ENCODE data around the gene DEAF1. TPM values are rescaled to one million over a fixed set of nuclear protein-coding genes. Genes with fewer than 3 reads are reported as not detected.

The DEAF1 gene
- total and polyA plus RNA-seq, 2 of the 13 experiments (the other 11 are each of a cell fraction or from before 2014, with no cell fraction given), result 22.3 to 29.6 TPM

GRCh38 chr11:662689-663274 lies 32.2 kb downstream of the DEAF1 start (continued):
- TF ChIP-seq, protein P1, sequence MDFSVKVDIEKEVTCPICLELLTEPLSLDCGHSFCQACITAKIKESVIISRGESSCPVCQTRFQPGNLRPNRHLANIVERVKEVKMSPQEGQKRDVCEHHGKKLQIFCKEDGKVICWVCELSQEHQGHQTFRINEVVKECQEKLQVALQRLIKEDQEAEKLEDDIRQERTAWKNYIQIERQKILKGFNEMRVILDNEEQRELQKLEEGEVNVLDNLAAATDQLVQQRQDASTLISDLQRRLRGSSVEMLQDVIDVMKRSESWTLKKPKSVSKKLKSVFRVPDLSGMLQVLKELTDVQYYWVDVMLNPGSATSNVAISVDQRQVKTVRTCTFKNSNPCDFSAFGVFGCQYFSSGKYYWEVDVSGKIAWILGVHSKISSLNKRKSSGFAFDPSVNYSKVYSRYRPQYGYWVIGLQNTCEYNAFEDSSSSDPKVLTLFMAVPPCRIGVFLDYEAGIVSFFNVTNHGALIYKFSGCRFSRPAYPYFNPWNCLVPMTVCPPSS (IDR thresholded peaks at IDR 0.05), result no peak
- TF ChIP-seq ZNF251 (CRISPR knock-in tag; IDR thresholded peaks at IDR 0.05) (no peak), HMG20A (CRISPR knock-in tag; IDR thresholded peaks at IDR 0.05; ENCODE audit: borderline replicate concordance) (no peak), GTF2F1 (IDR thresholded peaks at IDR 0.05; ENCODE audit: low read length) (no peak), MEIS1 (CRISPR knock-in tag; IDR thresholded peaks at IDR 0.05; ENCODE audit: borderline replicate concordance) (no peak), CEBPB (IDR thresholded peaks at IDR 0.05; ENCODE audit: borderline replicate concordance, low read depth, low read length) (no peak), ZNF207 (IDR thresholded peaks at IDR 0.05; ENCODE audit: borderline replicate concordance) (no peak), HNF4A (CRISPR knock-in tag; IDR thresholded peaks at IDR 0.05) (no peak), IKZF4 (CRISPR knock-in tag; IDR thresholded peaks at IDR 0.05; ENCODE audit: borderline replicate concordance, low read depth, not compliant biosample characterization) (no peak), ZMYM4 (CRISPR knock-in tag; IDR thresholded peaks at IDR 0.05) (no peak), SKI (IDR thresholded peaks at IDR 0.05; ENCODE audit: partially characterized antibody) (no peak), IRF9 (CRISPR knock-in tag; IDR thresholded peaks at IDR 0.05; ENCODE audit: borderline replicate concordance) (no peak), NR3C1 (CRISPR knock-in tag; IDR thresholded peaks at IDR 0.05) (no peak), MXD3 (CRISPR knock-in tag; IDR thresholded peaks at IDR 0.05) (no peak), PHF20 (CRISPR knock-in tag; IDR thresholded peaks at IDR 0.05) (no peak), ZNF430 (CRISPR knock-in tag; IDR thresholded peaks at IDR 0.05) (no peak), FOSL2 (CRISPR knock-in tag; IDR thresholded peaks at IDR 0.05) (no peak), PCBP2 (optimal IDR thresholded peaks at IDR 0.05; ENCODE audit: low read depth, low read length, poor library complexity, severe bottlenecking) (no peak), ZNF674 (CRISPR knock-in tag; IDR thresholded peaks at IDR 0.05; ENCODE audit: low read depth) (no peak)
- TF ChIP-seq, protein P2, sequence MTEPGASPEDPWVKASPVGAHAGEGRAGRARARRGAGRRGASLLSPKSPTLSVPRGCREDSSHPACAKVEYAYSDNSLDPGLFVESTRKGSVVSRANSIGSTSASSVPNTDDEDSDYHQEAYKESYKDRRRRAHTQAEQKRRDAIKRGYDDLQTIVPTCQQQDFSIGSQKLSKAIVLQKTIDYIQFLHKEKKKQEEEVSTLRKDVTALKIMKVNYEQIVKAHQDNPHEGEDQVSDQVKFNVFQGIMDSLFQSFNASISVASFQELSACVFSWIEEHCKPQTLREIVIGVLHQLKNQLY (CRISPR knock-in tag; IDR thresholded peaks at IDR 0.05), result no peak
- TF ChIP-seq, protein P3, sequence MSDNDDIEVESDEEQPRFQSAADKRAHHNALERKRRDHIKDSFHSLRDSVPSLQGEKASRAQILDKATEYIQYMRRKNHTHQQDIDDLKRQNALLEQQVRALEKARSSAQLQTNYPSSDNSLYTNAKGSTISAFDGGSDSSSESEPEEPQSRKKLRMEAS (IDR thresholded peaks at IDR 0.05), result no peak
- TF ChIP-seq, protein P4, sequence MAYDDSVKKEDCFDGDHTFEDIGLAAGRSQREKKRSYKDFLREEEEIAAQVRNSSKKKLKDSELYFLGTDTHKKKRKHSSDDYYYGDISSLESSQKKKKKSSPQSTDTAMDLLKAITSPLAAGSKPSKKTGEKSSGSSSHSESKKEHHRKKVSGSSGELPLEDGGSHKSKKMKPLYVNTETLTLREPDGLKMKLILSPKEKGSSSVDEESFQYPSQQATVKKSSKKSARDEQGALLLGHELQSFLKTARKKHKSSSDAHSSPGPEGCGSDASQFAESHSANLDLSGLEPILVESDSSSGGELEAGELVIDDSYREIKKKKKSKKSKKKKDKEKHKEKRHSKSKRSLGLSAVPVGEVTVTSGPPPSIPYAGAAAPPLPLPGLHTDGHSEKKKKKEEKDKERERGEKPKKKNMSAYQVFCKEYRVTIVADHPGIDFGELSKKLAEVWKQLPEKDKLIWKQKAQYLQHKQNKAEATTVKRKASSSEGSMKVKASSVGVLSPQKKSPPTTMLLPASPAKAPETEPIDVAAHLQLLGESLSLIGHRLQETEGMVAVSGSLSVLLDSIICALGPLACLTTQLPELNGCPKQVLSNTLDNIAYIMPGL (CRISPR knock-in tag; IDR thresholded peaks at IDR 0.05; ENCODE audit: borderline replicate concordance in 1 of 2, low read depth in 1 of 2), result 0 out of 4 replicates have a peak, but pooled peaks of 1 of the 2 experiments have one; percentile 30
- TF ChIP-seq, protein P5, sequence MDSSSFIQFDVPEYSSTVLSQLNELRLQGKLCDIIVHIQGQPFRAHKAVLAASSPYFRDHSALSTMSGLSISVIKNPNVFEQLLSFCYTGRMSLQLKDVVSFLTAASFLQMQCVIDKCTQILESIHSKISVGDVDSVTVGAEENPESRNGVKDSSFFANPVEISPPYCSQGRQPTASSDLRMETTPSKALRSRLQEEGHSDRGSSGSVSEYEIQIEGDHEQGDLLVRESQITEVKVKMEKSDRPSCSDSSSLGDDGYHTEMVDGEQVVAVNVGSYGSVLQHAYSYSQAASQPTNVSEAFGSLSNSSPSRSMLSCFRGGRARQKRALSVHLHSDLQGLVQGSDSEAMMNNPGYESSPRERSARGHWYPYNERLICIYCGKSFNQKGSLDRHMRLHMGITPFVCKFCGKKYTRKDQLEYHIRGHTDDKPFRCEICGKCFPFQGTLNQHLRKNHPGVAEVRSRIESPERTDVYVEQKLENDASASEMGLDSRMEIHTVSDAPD (CRISPR knock-in tag; IDR thresholded peaks at IDR 0.05), result no peak
